ENCODE measurements around the gene PRKAG2.

DNA sequence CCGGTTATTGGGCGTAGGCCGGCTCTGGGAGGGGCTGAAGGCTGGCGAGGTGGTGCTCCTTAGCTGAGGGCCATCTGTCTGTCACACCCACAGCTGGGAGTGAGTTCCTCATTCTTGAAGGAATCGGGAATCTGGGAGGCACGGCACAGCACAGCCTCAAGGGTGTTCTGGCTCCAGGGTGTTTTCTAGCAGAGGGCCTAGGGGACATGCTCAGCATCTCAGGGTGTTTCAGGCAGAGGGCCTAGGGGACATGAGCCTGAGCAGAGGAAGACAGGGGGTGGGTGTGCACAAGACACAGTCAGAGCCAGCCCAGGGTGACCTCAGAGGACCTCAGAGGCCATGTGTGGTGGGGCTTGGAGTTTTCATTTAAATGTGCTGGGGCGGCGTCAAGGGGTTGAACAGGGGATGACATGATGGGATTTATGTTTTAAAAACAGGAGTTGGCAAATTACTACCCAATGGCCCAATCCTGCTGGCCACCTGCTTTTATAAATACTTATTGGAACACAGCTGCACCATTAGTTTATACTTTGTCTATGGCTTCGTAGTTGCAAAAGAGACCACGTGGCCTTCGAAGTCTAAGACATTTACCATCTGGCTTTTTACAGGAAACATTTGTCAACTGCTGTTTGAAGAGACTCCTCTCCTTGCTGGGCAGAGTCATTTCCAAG, 121.6 kb downstream of the PRKAG2 start:
- TF ChIP-seq, protein P1, sequence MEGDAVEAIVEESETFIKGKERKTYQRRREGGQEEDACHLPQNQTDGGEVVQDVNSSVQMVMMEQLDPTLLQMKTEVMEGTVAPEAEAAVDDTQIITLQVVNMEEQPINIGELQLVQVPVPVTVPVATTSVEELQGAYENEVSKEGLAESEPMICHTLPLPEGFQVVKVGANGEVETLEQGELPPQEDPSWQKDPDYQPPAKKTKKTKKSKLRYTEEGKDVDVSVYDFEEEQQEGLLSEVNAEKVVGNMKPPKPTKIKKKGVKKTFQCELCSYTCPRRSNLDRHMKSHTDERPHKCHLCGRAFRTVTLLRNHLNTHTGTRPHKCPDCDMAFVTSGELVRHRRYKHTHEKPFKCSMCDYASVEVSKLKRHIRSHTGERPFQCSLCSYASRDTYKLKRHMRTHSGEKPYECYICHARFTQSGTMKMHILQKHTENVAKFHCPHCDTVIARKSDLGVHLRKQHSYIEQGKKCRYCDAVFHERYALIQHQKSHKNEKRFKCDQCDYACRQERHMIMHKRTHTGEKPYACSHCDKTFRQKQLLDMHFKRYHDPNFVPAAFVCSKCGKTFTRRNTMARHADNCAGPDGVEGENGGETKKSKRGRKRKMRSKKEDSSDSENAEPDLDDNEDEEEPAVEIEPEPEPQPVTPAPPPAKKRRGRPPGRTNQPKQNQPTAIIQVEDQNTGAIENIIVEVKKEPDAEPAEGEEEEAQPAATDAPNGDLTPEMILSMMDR (IDR thresholded peaks at IDR 0.05) = no peak
- no peak for TF ChIP-seq POLR2A (IDR thresholded peaks at IDR 0.05)
